Subcutaneous abdominal adipose tissue (tissue), 5 donors: ENCODE results near the gene CADM4.

Source experiments
- H3K27ac ChIP-seq: one replicate; pipeline ENCODE4 v1.7.0; 2013; ENCODE audit warnings: low read depth, mild to moderate bottlenecking, inconsistent platforms, low read length, moderate library complexity
- H3K27me3 ChIP-seq, 5 donors: one replicate each; pipeline ENCODE4 v1.7.0; 2013; ENCODE audit warnings: low read length in 5 of 5, inconsistent platforms in 1 of 5; ENCODE audit not compliant: control insufficient read depth in 5 of 5, insufficient read depth in 4 of 5
- H3K36me3 ChIP-seq, 5 donors: one replicate each; pipeline ENCODE4 v1.7.0; 2013; ENCODE audit warnings: low read length in 5 of 5; ENCODE audit not compliant: control insufficient read depth in 5 of 5, insufficient read depth in 5 of 5
- H3K4me1 ChIP-seq, 5 donors: one replicate each; pipeline ENCODE4 v1.7.0; 2013; ENCODE audit warnings: low read length in 5 of 5, mild to moderate bottlenecking in 3 of 5, moderate library complexity in 1 of 5; ENCODE audit not compliant: control insufficient read depth in 5 of 5, insufficient read depth in 5 of 5
- H3K4me3 ChIP-seq, 5 donors: one replicate each; pipeline ENCODE4 v1.7.0; 2013; ENCODE audit warnings: low read length in 5 of 5, low read depth in 1 of 5
- H3K9ac ChIP-seq, 5 donors: one replicate each; pipeline ENCODE4 v1.7.0; 2013; ENCODE audit warnings: low read length in 5 of 5, mild to moderate bottlenecking in 4 of 5, moderate library complexity in 3 of 5
- H3K9me3 ChIP-seq, 5 donors: one replicate each; pipeline ENCODE4 v1.7.0; 2013; ENCODE audit warnings: low read length in 5 of 5; ENCODE audit not compliant: control insufficient read depth in 5 of 5
- donor health status: healthy.
- donor health status: healthy.
- donor health status: healthy.
- donor health status: healthy.
- donor health status: healthy.

CADM4 gene

GRCh38 chr19:43675906-43676305, 36.3 kb upstream of the CADM4 start:
- no peaks in the 10 kb centered on the region for H3K27me3 ChIP-seq
- H3K9me3 ChIP-seq = no peaks in the 10 kb centered on the region
- H3K27ac ChIP-seq = no peak overlapping the region
- H3K9ac ChIP-seq = no peak overlapping the region
- no peak overlapping the region for H3K4me3 ChIP-seq
- H3K36me3 ChIP-seq = no peaks in the 10 kb centered on the region
- H3K4me1 ChIP-seq = no peaks in the 10 kb centered on the region

GRCh38 chr19:43675269-43675879, 35.7 kb upstream of the CADM4 start:
- no peak overlapping the region for H3K4me3 ChIP-seq

GRCh38 chr19:43674596-43674995, 34.9 kb upstream of the CADM4 start:
- peaks cover 0 to 11% (median 10%) of the 10 kb centered on the region in 5 donors for H3K4me1 ChIP-seq
- no peaks in the 10 kb centered on the region for H3K9me3 ChIP-seq
- no peak overlapping the region for H3K27ac ChIP-seq
- H3K27me3 ChIP-seq = no peaks in the 10 kb centered on the region
- H3K9ac ChIP-seq = no peak overlapping the region
- H3K4me3 ChIP-seq = no peak overlapping the region
- H3K36me3 ChIP-seq = no peaks in the 10 kb centered on the region

More at GRCh38 chr19:43675269-43675879, 35.7 kb upstream of the CADM4 start:
- H3K4me1 ChIP-seq = peaks cover 0 to 4% (median 3%) of the 10 kb centered on the region in 5 donors
- H3K36me3 ChIP-seq = no peaks in the 10 kb centered on the region
- H3K9me3 ChIP-seq = no peaks in the 10 kb centered on the region
- no peaks in the 10 kb centered on the region for H3K27me3 ChIP-seq
- H3K9ac ChIP-seq = no peak overlapping the region
- H3K27ac ChIP-seq = no peak overlapping the region

- H3K4me1 ChIP-seq = peaks cover 0 to 15% (median 14%) of the 10 kb centered on the region in 5 donors
- H3K27me3 ChIP-seq = no peaks in the 10 kb centered on the region
- H3K9me3 ChIP-seq = no peaks in the 10 kb centered on the region
- H3K9ac ChIP-seq = no peak overlapping the region
- no peak overlapping the region for H3K27ac ChIP-seq
- H3K4me3 ChIP-seq = no peak overlapping the region
- no peaks in the 10 kb centered on the region for H3K36me3 ChIP-seq
Measured at GRCh38 chr19:43674183-43674582, 34.5 kb upstream of the CADM4 start.

GRCh38 chr19:43673637-43674036, 34.0 kb upstream of the CADM4 start:
- no peak overlapping the region for H3K4me3 ChIP-seq
- H3K4me1 ChIP-seq = peaks cover 0 to 19% (median 15%) of the 10 kb centered on the region in 5 donors
- H3K9ac ChIP-seq = no peak overlapping the region
- no peaks in the 10 kb centered on the region for H3K9me3 ChIP-seq
- no peaks in the 10 kb centered on the region for H3K36me3 ChIP-seq
- H3K27ac ChIP-seq = no peak overlapping the region
- no peaks in the 10 kb centered on the region for H3K27me3 ChIP-seq

- Histone ChIP-seq H3K4me3 (no peak overlapping the region), H3K27ac (no peak overlapping the region), H3K27me3 (no peaks in the 10 kb centered on the region), H3K36me3 (peaks cover 0 to 6% (median 4%) of the 10 kb centered on the region in 5 donors), H3K4me1 (peaks cover 0 to 26% (median 24%) of the 10 kb centered on the region in 5 donors), H3K9me3 (no peaks in the 10 kb centered on the region), H3K9ac (no peak overlapping the region)
Measured at GRCh38 chr19:43672061-43672679, 32.5 kb upstream of the CADM4 start.

GRCh38 chr19:43668406-43669109, 28.9 kb upstream of the CADM4 start:
- peaks cover 0 to 34% (median 17%) of the 10 kb centered on the region in 5 donors for H3K36me3 ChIP-seq
- peak overlapping the region; percentile 98 for H3K27ac ChIP-seq
- peaks cover 0 to 36% (median 26%) of the 10 kb centered on the region in 5 donors for H3K4me1 ChIP-seq
- H3K9me3 ChIP-seq = no peaks in the 10 kb centered on the region
- H3K27me3 ChIP-seq = no peaks in the 10 kb centered on the region
- H3K9ac ChIP-seq = peak overlapping the region in 4 of 5 donors; percentile 86 to 95 (median 94)
- H3K4me3 ChIP-seq = peak overlapping the region; percentile 70 to 84 (median 77)

GRCh38 chr19:43667876-43668405, 28.3 kb upstream of the CADM4 start:
- peaks cover 0 to 39% (median 26%) of the 10 kb centered on the region in 5 donors for H3K4me1 ChIP-seq
- H3K27me3 ChIP-seq = no peaks in the 10 kb centered on the region
- no peak overlapping the region for H3K27ac ChIP-seq
- no peaks in the 10 kb centered on the region for H3K9me3 ChIP-seq
- H3K36me3 ChIP-seq = peaks cover 0 to 39% (median 17%) of the 10 kb centered on the region in 5 donors
- H3K9ac ChIP-seq = peak overlapping the region in 4 of 5 donors; percentile 60 to 67 (median 62)
- peak overlapping the region; percentile 64 to 71 (median 68) for H3K4me3 ChIP-seq

- Histone ChIP-seq H3K4me3 (peak overlapping the region; percentile 64 to 71 (median 68)), H3K9me3 (no peaks in the 10 kb centered on the region), H3K36me3 (peaks cover 0 to 41% (median 17%) of the 10 kb centered on the region in 5 donors), H3K27me3 (no peaks in the 10 kb centered on the region), H3K27ac (no peak overlapping the region), H3K9ac (peak overlapping the region in 3 of 5 donors; percentile 60 to 67 (median 64)), H3K4me1 (peaks cover 0 to 39% (median 26%) of the 10 kb centered on the region in 5 donors)
Measured at GRCh38 chr19:43667126-43667875, 27.7 kb upstream of the CADM4 start.
